HG02571 (cell line): ENCODE results near the gene CD300LD.
"Not testable (repeated sequence)": the region's sequence is repeated elsewhere in the genome, so short reads cannot be mapped to it uniquely, and the experiment has no call there.

Experiments
- ATAC-seq: cut with Tn5 transposase; IDR thresholded peaks from one replicate; pipeline ENCODE4 v1.9.1; 2021; ENCODE audit warnings: mild to moderate bottlenecking, moderate library complexity; ENCODE audit not compliant: unreplicated experiment

The CD300LD gene

DNA sequence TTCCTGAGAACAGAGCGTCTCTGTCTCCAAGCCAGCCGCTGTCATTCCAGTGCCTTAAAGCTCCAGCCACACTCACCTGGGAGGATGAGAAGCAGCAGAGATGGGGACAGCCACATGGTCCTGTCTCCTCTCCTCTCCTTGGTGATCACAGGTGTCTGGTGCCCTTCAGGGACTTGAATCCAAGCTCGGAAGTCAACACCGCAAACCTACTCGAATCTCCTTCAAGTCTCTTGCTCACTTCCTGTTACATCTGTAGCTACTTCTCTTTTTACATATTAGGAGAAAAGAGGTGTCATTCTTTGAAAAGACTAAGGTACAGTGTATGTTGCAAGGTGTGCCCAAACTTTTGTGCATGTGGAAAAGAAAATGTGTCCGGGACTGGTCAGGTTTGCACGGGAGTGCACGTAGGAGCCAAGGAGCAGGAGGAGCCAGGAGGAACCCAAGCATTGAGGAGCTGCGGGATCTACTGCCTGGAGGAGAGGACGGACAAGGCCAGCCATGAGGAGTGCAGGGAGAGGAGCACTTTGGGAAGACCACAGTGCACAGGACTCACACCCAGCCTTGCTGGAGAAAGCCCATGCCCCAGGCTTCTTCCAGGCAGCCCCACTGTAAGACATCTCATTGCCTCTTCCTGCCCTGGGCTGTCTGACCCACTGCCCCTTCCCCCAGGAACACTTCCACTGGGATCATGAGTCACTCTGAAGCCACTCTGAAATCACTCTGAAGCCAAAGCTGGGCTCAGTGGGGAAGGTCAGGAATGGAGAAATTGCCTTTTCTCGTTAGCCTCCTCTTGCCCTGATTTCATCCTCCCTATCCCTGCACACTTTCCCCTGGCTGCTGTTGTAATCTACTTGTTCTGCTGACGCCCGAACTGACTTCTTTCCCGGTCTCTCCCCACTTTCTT, at the start of gene CD300LD:
Gene CD300LD, minus strand, starts transcription at position 197 of the 904 bp plus-strand sequence. Its CDS starts 81 bp downstream, at position 116.
- ATAC-seq, result no peak

DNA sequence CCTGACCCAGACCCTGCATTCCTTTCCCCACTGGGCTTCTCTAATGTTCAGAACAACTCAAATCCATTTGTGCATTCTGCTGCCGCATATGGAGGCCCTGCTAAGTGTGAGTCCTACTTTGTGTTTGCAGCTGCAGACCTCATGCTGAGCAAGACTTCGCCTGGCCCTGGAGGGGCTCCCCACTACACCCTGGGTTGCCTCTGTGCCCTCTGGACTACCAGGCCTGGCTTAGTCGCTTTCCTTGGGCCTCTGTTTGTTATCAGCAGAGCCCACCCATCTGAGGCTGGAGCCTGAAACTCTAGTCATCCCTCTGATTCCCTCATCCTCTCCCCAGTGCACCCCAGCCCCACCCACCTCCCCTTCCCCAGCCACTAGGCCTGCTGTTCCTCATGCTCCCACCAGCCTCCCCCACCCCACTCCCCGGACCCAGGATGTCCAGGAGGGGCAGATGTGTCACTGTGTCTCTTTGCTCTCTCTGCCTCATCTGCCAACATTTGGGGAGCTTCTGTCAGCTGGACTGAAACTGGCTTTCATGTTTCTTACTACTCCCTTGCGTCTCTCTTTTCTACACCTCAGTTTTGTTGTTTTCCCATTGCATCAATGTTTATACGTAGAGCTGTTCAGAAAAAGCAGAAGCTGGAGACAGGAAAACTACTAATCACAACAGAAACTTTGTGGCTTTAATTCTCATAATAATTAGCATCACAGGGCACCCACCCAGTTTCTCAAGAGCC, 49.3 kb upstream of the CD300LD start:
- no peak for ATAC-seq

DNA sequence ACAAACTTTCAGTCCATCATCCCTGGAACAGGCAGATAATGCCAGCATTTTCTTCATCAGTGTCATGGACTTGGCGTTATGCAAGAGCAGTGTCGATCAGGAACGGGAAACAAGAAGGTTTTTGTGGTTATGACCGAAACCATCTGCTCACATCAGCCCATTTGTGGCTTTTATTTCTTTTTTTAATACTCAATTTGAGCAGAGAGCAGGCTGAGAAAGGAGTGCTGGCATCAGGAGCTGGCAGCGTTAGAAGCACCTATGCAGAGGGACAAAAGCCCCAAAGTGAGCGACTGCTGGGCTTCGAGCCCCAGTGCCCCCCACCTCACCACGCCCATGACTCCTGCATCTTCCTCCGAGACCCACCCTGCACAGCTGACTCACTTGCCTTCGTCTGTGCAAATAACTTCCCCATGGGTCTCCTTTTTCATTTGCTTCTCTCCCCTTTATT, 47.6 kb upstream of the CD300LD start:
- ATAC-seq, result no peak

DNA sequence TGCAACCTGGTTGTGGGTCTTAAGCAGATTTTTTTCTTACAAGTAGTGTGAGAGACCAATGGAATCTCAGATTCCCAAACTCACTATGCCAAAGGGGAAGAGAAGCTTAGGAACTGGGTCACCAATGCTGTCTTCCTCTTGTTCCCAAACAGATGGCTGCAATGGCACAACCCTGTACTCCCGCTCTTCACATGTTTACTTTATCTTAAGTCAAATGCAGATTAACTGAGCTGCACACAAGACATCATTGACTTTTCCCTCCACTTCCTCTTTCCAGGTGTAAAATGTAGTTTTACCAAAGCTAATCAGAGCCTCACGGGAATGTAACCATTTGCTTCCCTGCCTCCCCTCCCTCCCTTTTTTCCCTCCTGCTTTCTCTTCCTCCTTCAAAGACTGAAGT, 45.8 kb upstream of the CD300LD start:
- no peak for ATAC-seq

DNA sequence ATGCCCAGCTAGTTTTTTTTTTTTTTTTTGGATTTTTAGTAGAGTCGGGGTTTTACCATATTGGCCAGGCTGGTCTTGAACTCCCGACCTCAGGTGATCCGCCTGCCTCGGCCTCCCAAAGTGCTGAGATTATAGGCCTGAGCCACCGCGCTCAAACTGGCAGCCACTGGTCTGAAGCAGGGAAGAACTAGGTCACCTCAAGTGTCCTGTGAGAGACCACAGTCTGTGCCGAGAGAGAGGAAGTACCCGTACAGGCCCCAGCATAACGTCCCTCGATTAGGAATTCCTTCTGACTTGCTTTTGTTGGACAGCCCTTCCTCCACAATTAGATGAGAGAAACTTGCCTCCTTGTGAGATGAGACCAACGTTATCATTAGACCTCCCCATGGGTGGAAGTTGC, 45.2 kb upstream of the CD300LD start:
- ATAC-seq, result no peak

DNA sequence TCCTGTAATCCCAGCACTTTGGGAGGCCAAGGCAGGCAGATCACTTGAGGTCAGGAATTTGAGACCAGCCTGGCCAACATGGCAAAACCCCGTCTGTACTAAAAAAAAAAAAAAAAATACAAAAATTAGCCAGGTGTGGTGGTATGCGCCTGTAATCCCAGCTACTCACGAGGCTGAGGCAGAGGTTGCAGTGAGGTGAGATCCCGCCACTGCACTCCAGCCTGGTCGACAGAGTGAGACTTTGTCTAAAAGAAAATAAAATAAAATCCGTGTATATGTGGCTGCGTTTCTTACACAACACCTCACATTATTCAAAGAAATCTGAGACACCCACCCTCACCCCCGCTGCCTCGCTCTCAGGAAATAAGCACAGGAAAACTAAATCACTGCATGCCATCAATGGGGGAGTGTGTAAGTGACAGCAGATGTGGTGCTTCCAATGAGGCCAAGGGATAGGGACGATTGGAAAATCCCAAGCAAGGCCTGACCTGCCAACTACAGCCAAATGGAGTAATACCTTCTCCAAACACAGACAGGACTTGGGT, 44.5 kb upstream of the CD300LD start:
- not testable (repeated sequence) for ATAC-seq

DNA sequence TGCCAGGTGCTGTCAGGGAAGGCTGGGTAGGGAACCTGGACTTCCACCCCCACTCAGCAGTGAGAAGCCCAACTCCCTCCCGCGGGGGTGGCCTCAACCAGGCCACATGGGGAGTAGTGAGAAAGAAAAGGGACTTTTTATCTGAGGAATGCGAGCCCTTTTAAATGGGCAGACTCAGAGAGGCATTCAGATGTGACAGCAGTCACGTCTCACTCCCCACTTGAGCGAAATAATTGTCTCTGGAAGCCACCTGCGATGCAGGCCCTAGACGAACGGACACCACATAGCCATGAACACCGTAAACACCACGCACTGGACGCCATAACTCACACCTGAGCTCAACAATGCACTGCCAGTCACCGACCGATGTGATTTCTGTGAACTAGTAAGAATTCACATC, 43.3 kb upstream of the CD300LD start:
- ATAC-seq, result no peak

DNA sequence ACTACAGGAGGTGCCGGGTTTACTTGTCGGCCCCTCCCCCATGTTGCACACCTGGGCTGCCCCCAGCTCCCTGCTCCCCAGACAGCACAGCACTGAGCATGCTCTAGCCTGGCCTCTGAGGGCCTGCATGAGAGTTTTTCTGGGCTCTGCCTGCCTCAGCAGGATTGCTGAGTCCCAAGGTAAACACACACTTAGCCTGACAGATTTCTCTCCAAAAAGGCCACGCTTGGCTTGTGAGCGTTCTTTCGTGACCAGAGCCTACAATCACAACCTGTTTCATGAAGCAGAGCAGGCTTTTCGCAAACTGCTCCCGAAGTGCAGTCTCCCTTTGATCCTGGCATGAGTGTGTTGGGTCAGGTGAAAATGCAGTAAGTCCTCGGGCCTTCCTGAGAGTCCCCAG, 41.2 kb upstream of the CD300LD start:
- no peak for ATAC-seq

DNA sequence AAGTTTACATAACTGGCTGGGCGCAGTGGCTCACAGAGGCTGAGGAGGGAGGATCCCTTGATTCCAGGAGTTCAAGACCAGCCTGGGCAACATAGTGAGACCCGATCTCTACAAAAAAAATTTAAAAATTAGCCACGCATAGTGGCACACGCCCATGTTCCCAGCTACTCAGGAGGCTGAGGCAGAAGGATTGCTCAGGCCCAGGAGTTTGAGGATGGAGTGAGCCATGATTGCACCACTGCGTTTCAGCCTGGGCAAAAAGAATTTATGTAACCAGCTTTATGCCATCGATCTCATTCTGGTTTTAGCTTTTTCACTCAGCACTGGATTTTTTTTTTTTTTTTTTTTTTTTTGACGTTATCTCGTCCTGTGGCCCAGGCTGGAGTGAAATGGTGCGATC, 40.5 kb upstream of the CD300LD start:
- ATAC-seq, result no peak

DNA sequence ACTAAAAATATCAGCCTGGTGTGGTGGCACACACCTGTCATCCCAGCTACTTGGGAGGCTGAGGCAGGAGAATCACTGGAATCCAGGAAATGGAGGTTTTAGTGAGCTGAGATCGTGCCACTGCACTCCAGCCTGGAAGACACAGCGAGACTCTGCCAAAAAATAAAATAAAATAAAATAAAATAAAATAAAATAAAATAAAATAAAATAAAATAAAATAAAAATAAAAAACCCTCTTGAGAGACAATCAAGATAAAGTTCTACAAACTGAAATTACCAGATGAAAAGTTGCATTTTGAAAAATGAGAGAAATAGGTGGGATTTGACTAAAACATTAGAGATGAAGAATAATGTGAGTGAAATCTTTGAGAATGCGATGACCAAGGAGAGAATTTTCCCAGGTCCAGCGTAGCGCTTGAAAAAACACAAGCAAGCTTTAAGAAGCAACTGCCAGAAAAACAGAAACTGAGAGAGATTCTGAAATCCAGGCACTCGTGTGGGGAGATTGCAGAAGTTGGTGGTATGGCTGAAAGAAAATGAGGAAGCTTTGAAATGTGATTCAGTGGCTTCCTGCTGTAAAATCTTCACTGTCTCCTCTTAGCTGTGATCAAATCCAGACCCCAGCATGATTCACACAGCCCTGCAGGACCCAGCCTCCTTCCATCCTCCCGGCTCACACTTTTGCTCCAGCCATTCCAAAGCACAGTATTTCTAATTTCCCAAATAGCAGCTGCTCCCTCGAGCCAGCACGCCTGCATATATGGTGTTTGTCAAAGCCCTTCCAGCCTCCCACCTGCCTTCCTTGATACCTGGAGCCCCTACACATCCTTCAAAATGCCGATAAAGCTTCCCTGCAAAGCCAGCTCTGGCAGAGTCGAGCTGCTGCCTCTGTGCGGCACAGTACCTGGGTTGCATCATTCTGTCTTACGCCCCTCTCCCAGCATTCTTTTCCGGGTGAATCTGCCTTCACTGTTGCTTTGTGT, 39.7 kb upstream of the CD300LD start:
- ATAC-seq, result no peak

DNA sequence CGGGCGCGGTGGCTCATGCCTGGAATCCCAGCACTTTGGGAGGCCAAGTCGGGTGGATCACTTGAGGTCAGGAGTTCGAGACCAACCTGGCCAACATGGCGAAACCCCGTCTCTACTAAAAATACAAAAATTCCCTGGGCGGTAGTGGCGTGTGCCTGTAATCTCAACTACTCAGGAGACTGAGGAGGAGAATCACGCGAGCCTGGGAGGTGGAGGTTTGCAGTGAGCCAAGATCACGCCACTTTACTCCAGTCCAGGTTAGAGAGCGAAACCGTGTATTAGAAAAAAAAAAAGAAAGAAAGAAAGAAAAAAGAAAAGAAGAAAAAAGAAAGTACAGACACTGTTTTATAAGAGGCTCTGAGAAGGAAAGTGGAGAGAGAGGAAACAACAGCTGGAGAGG, 38.2 kb upstream of the CD300LD start:
- not testable (repeated sequence) for ATAC-seq

DNA sequence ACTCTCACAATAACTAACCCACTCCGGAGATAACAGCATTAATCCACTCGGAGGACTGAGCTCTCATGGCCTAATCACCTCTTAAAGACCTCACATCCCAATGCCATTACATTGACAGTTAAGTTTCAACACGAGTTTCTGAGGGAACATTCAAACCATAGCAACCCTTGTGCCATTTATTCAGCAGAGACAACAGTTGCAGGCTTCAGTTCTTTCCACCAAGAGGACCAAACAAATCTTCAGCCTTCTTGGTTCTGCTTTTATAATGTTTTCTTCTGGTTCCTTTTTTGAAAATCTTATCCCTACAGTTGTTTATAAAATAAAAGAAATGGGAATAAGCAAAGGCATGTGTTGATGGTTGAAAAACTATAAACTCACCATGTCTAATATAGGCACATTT, 33.6 kb upstream of the CD300LD start:
- ATAC-seq, result no peak

DNA sequence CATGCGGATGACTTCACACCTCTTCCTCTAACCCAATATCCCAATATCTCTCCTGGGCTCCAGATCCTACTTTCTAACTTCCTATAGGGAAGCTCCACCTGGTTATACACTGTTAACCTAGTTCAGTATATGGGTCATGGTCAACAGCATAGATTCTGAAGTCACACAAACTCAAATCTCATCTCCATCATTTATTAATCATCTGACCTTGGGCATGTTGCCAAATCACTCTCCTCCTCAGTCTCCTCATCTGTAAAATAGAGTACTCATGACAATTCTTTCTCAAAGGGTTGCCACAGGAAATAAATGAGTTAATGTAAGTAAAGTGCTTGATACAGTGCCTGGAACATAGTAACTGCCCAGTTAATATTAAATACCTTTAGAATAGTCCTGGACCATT, 32.0 kb upstream of the CD300LD start:
- ATAC-seq, result no peak

DNA sequence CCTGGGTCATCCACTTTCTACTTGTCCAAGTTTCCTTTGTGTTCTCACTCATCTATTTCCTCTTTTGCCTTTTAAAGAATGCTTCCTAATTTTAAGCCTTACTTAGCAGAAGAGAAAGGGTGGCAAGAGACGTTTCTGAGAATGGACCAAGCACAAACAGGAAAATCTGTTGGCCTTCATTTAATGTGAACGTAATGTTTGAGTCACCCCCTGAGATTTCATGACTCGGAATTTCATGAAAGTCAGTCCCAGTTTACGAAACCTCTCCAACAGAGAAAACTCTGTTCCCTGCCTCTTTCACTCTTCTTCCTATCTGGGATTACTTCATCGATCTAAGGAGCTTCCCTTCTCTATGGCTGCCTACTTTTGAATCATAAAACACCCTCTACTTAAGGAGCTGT, 31.6 kb upstream of the CD300LD start, which contains the start of gene CD300E:
Gene CD300E, minus strand, starts transcription at position 46 of the 401 bp plus-strand sequence. CDS start 117 bp downstream, outside the sequence.
- no peak for ATAC-seq

DNA sequence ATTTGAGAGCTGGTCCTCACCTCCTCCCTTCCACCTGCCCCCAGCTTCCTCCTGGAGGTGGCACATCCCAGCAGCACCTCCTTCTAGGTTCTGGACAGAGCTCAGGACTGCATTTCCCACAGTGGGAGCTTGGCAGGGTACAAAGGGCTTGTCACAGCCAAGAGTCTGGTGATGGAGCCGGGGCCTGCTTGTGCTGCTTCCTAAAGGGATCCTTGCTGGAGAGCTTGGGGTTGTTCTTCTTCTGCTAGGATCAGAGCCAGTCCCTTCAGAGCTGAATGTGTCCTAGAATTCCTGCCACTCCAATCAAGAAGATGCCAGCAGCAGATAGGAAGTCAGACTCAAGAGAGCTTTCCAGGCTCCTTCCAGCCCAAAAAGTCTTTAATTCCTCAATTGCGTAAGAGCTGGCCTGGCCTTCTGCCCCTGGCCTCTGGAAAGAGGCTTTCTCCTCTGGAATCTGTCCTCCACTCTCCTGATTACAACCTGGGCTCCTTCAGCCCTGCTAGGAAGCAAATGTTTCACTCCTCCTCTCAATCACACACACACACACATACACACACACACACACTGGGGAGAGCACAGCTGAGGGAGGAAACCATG, 27.1 kb upstream of the CD300LD start:
- ATAC-seq, result no peak

DNA sequence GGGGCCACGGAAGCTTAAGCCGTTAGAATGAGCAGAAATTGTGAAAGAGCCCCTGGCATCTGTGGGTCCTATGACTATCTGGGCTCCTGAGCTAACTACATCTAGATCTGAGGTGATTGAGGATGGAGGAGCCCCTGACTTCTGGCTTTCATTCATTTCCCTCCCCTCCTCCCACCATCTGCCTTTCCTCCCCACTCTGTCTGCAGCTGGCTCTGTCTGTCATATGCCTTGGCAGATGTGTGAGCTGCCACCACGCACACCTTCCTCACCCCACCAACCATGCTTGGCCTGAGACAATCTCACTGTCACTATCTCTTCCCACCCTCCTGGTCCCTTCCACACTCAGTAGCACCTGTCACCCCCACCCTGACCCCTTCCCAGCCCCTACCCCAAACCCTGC, 26.4 kb upstream of the CD300LD start:
- no peak for ATAC-seq

DNA sequence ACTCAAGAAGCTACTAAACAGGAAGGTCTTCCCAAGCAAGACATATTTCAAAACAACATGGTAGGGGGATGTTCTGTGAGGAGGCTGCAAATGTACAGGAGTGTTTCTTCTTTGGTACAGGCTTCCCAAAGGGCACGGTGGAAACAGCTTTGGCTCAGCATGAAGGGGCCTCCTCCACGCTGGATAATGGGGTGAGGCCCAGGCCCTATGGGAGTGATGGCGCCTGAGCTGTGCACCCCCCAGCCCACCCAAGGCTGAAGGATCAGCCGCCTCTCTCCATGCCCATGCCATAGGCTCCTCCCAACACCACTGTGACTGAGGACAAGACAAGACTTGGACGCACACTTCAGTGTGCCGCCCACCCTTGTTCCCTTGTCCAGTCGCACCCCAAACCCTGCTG, 24.6 kb upstream of the CD300LD start:
- ATAC-seq, result no peak

DNA sequence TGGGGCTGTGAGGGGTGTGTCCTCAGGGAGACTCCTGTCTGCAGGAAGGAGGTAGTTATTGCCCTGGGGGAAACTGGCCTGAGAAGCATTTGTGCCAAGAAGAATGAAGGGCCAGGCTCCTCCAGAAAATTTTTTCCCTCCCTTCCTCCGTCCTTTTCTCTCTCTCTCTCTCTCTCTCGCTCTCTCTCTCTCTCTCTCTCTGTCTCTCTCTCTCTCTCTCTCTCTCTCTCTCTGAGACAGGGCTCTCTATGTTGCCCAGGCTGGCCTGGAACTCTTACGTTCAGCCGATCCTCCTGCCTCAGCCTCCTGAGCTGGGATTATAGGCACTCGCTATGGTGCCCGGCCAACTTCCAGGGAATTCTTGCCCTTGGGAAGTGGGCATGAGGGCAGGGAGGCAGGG, 20.0 kb upstream of the CD300LD start:
- ATAC-seq, result no peak

DNA sequence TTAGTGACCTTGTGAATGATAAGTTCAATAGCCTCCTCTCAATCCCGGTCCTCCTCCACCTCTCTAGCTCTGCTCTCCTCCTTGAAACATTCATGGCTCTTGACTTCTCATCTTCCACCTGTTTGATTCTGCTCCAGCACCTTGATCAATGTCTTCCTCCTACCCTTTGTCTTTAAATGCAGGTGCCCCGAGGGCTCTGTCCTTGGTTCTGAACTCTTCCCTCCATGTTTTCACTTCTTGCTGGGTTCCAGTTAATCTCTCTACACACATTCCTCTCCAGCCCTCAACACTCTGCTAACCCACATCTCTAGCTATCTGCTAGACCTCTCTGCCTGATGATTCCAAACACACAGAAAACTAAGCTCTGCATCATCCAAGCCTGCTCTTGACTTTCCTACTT, 18.0 kb upstream of the CD300LD start:
- ATAC-seq, result no peak

DNA sequence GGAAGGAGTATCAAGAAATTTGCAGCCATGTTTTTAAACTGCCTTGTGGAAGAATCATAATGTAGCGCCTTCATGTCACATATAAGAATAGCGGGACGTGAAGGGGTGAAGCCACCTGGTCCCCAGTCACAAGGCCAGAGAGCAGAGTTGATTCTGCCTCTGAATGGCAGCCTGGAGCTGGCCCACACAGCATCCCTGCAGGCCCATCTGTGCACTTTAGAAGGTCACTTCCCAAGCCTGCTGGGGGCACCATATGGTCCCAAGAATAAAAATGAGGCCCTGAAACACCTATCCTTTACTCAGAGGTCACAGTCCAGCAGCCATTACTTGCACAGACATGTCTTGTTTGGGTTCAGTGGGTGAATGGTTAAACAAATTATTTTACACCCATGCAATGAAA, 16.4 kb upstream of the CD300LD start:
- ATAC-seq, result no peak
